Smooth muscle cell (in vitro differentiated cells): ENCODE data around the gene TMEM209. TPM values are rescaled to one million over a fixed set of nuclear protein-coding genes. Genes with fewer than 3 reads are reported as not detected.

ENCODE experiments used
- DNase-seq: peaks from one replicate; lab custom pipeline; 2025; ENCODE audit not compliant: unreplicated experiment; lab: John Stamatoyannopoulos, UW
- H2AFZ ChIP-seq: fragments of 200-600 bp; sonication (generic); 2 replicates; pipeline ENCODE4 v1.6.0; 2016; ENCODE audit warnings: antibody characterized with exemption, low read depth, mild to moderate bottlenecking
- H3F3A ChIP-seq: fragments of 200-600 bp; sonication (generic); 2 replicates; pipeline ENCODE4 v1.6.0; 2017; ENCODE audit warnings: antibody characterized with exemption, low read depth
- H3K27ac ChIP-seq: fragments of 200-600 bp; sonication (generic); 2 replicates; pipeline ENCODE4 v1.5.1; 2016; ENCODE audit warnings: low read depth, mild to moderate bottlenecking
- H3K27me3 ChIP-seq: fragments of 200-600 bp; sonication (generic); 2 replicates; pipeline ENCODE4 v1.6.1; 2016; ENCODE audit warnings: low read depth, mild to moderate bottlenecking
- H3K36me3 ChIP-seq: fragments of 200-600 bp; sonication (generic); 2 replicates; pipeline ENCODE4 v1.5.1; 2016; ENCODE audit warnings: low read depth
- H3K4me1 ChIP-seq: fragments of 200-600 bp; sonication (generic); 2 replicates; pipeline ENCODE4 v1.5.1; 2016; ENCODE audit warnings: low read depth
- H3K4me2 ChIP-seq: fragments of 200-600 bp; sonication (generic); 2 replicates; pipeline ENCODE4 v1.6.0; 2016; ENCODE audit warnings: mild to moderate bottlenecking
- H3K4me3 ChIP-seq: fragments of 200-600 bp; sonication (generic); 2 replicates; pipeline ENCODE4 v1.5.1; 2016; ENCODE audit warnings: mild to moderate bottlenecking
- H3K79me2 ChIP-seq: fragments of 200-600 bp; sonication (generic); 2 replicates; pipeline ENCODE4 v1.6.0; 2016; ENCODE audit warnings: low read depth, mild to moderate bottlenecking
- H3K9ac ChIP-seq: fragments of 200-600 bp; sonication (generic); 2 replicates; pipeline ENCODE4 v1.6.0; 2016; ENCODE audit warnings: low read depth
- H3K9me3 ChIP-seq: fragments of 200-600 bp; sonication (generic); replicated peaks from 2 replicates; pipeline ENCODE4 v1.5.1; 2016; ENCODE audit warnings: low read depth
- H4K20me1 ChIP-seq: fragments of 200-600 bp; sonication (generic); 2 replicates; pipeline ENCODE4 v1.6.0; 2016; ENCODE audit warnings: low read depth
- CTCF ChIP-seq: fragments of 200-600 bp; sonication (generic); IDR thresholded peaks from 2 replicates; pipeline ENCODE4 v1.5.1; 2017; ENCODE audit warnings: borderline replicate concordance, mild to moderate bottlenecking, antibody characterized with exemption; ENCODE audit not compliant: insufficient read depth, poor library complexity, severe bottlenecking
- WGBS: methylation state at CpG from one replicate; pipeline ENCODE4 v1.1.7; 2016; ENCODE audit warnings: low lambda C conversion rate; 5-methylcytosine and 5-hydroxymethylcytosine counted together
- polyA plus RNA-seq: library from polyadenylated mRNA; unstranded; fragments of >200 nt; fragmentation: Nextera tagmentation; extraction: Ambion mirVana; gene quantifications from 2 replicates; pipeline ENCODE4 v1.2.1, GENCODE V29; 2016
- total RNA-seq: library from RNA; depleted of rRNA; stranded (reverse); fragments of >200 nt; gene quantifications from 2 replicates; pipeline ENCODE4 v1.2.3, GENCODE V29; 2014

Gene TMEM209
- total and polyA plus RNA-seq, 2 experiments from 2014 or later = 15.1 to 20.3 TPM

- no peak for TF ChIP-seq CTCF
- H3K27ac ChIP-seq = no peak overlapping the region
- no peak for DNase-seq
- H4K20me1 ChIP-seq = no peaks in the 10 kb centered on the region
- no peak overlapping the region for H2AFZ ChIP-seq
- H3K79me2 ChIP-seq = no peaks in the 10 kb centered on the region
- no peaks in the 10 kb centered on the region for H3K4me1 ChIP-seq
- no peaks in the 10 kb centered on the region for H3K36me3 ChIP-seq
- no peak overlapping the region for H3K4me3 ChIP-seq
- no peaks in the 10 kb centered on the region for H3F3A ChIP-seq
- H3K4me2 ChIP-seq = no peak overlapping the region
- H3K27me3 ChIP-seq = no peaks in the 10 kb centered on the region
- H3K9me3 ChIP-seq = no peaks in the 10 kb centered on the region
- 95% methylated on average over 4 of the region's 4 CpGs for WGBS
- H3K9ac ChIP-seq = no peak overlapping the region
Measured at GRCh38 chr7:130174237-130174959, 30.8 kb downstream of the TMEM209 start.

GRCh38 chr7:130162196-130162595 lies 43.0 kb downstream of the TMEM209 start:
- H3K79me2 ChIP-seq = no peaks in the 10 kb centered on the region
- no peak overlapping the region for H3K4me2 ChIP-seq
- no peak for DNase-seq
- H3K9me3 ChIP-seq = no peaks in the 10 kb centered on the region
- no peak overlapping the region for H3K9ac ChIP-seq
- no peaks in the 10 kb centered on the region for H3K4me1 ChIP-seq
- H2AFZ ChIP-seq = no peak overlapping the region
- no peaks in the 10 kb centered on the region for H3K36me3 ChIP-seq
- no peaks in the 10 kb centered on the region for H3K27me3 ChIP-seq
- no peak for TF ChIP-seq CTCF
- H3F3A ChIP-seq = no peaks in the 10 kb centered on the region
- no peak overlapping the region for H3K27ac ChIP-seq
- WGBS = 95% methylated on average over 5 of the region's 5 CpGs
- H4K20me1 ChIP-seq = no peaks in the 10 kb centered on the region
- H3K4me3 ChIP-seq = no peak overlapping the region

GRCh38 chr7:130160455-130160854 lies 44.8 kb downstream of the TMEM209 start:
- no peak for DNase-seq
- Histone ChIP-seq H3K9ac (no peak overlapping the region), H3K4me1 (no peaks in the 10 kb centered on the region), H3K36me3 (no peaks in the 10 kb centered on the region), H2AFZ (no peak overlapping the region), H3K27me3 (no peaks in the 10 kb centered on the region), H3K79me2 (no peaks in the 10 kb centered on the region), H3F3A (no peaks in the 10 kb centered on the region), H3K9me3 (no peaks in the 10 kb centered on the region), H3K4me2 (no peak overlapping the region), H3K4me3 (no peak overlapping the region), H4K20me1 (no peaks in the 10 kb centered on the region), H3K27ac (no peak overlapping the region)
- WGBS = 97% methylated on average over 8 of the region's 8 CpGs
- TF ChIP-seq CTCF = no peak

GRCh38 chr7:130160023-130160422 lies 45.2 kb downstream of the TMEM209 start:
- Histone ChIP-seq H3F3A (no peaks in the 10 kb centered on the region), H3K4me3 (no peak overlapping the region), H3K9me3 (no peaks in the 10 kb centered on the region), H3K27me3 (no peaks in the 10 kb centered on the region), H4K20me1 (no peaks in the 10 kb centered on the region), H3K36me3 (no peaks in the 10 kb centered on the region), H3K4me2 (no peak overlapping the region), H3K27ac (no peak overlapping the region), H3K79me2 (no peaks in the 10 kb centered on the region), H2AFZ (no peak overlapping the region), H3K4me1 (no peaks in the 10 kb centered on the region), H3K9ac (no peak overlapping the region)
- no peak for TF ChIP-seq CTCF
- no peak for DNase-seq
- 100% methylated on average over 2 of the region's 2 CpGs for WGBS
